NCI-H1092 treated with DMSO at 0.1 percent for 48 hours (cell line): ENCODE measurements around the gene PI4KA.
"Not testable (repeated sequence)": the region's sequence is repeated elsewhere in the genome, so short reads cannot be mapped to it uniquely, and the experiment has no call there.

Source experiments
- DNase-seq: peaks from one replicate; lab custom pipeline; 2025; lab: John Stamatoyannopoulos, UW

PI4KA gene

GRCh38 chr22:20694256-20694655 is 164.4 kb downstream of the PI4KA start:
- DNase-seq: not testable (repeated sequence)

GRCh38 chr22:20692926-20693325 is 165.7 kb downstream of the PI4KA start:
- not testable (repeated sequence) for DNase-seq

- not testable (repeated sequence) for DNase-seq
Observed at GRCh38 chr22:20690586-20691317, 167.9 kb downstream of the PI4KA start.

- DNase-seq: not testable (repeated sequence)
Observed at GRCh38 chr22:20687356-20688172, 171.0 kb downstream of the PI4KA start.

- not testable (repeated sequence) for DNase-seq
Observed at GRCh38 chr22:20685764-20686163, 172.8 kb downstream of the PI4KA start.

GRCh38 chr22:20678792-20679435 is 179.7 kb downstream of the PI4KA start:
- DNase-seq: not testable (repeated sequence)

- DNase-seq: no peak
Observed at GRCh38 chr22:20677684-20678242, 180.8 kb downstream of the PI4KA start.

GRCh38 chr22:20675613-20676012 is 183.0 kb downstream of the PI4KA start:
- DNase-seq: not testable (repeated sequence)

- no peak for DNase-seq
Observed at GRCh38 chr22:20674998-20675397, 183.6 kb downstream of the PI4KA start.

- DNase-seq: no peak
Observed at GRCh38 chr22:20673295-20674195, 185.1 kb downstream of the PI4KA start.

GRCh38 chr22:20672732-20673131 is 185.9 kb downstream of the PI4KA start:
- DNase-seq: no peak

- DNase-seq: no peak
Observed at GRCh38 chr22:20672082-20672424, 186.6 kb downstream of the PI4KA start.

- no peak for DNase-seq
Observed at GRCh38 chr22:20671409-20672081, 187.1 kb downstream of the PI4KA start.

GRCh38 chr22:20670457-20671261 is 188.0 kb downstream of the PI4KA start:
- not testable (repeated sequence) for DNase-seq

- DNase-seq: not testable (repeated sequence)
Observed at GRCh38 chr22:20669884-20670283, 188.7 kb downstream of the PI4KA start.

GRCh38 chr22:20669471-20669870 is 189.1 kb downstream of the PI4KA start:
- DNase-seq: not testable (repeated sequence)

- DNase-seq: not testable (repeated sequence)
Observed at GRCh38 chr22:20668769-20669168, 189.8 kb downstream of the PI4KA start.

- DNase-seq: not testable (repeated sequence)
Observed at GRCh38 chr22:20668226-20668625, 190.4 kb downstream of the PI4KA start.

- not testable (repeated sequence) for DNase-seq
Observed at GRCh38 chr22:20667548-20667947, 191.1 kb downstream of the PI4KA start.

- no peak for DNase-seq
Observed at GRCh38 chr22:20666560-20666959, 192.1 kb downstream of the PI4KA start.
